H9 (cell line): ENCODE results near the gene RTF2. TPM values are rescaled to one million over a fixed set of nuclear protein-coding genes. Genes with fewer than 3 reads are reported as not detected.

Experiments used
- DNase-seq: peaks from one replicate; pipeline ENCODE4 v3.0.0-alpha.2; 2017
- H2AFZ ChIP-seq: one replicate; pipeline ENCODE4 v1.6.1; 2013; ENCODE audit warnings: mild to moderate bottlenecking, low read length, control low read depth, moderate library complexity
- H2AK5ac ChIP-seq: 2 replicates; pipeline ENCODE4 v1.6.1; 2013; ENCODE audit warnings: low read length, control low read depth, mixed read lengths; ENCODE audit not compliant: insufficient read length
- H2BK120ac ChIP-seq: one replicate; pipeline ENCODE4 v1.6.1; 2013; ENCODE audit warnings: low read depth, mild to moderate bottlenecking, low read length, control low read depth, inconsistent platforms; ENCODE audit not compliant: poor library complexity, severe bottlenecking
- H2BK12ac ChIP-seq: 2 replicates; pipeline ENCODE4 v1.6.1; 2013; ENCODE audit warnings: low read length, control low read depth, mixed read lengths, low read depth; ENCODE audit not compliant: insufficient read length
- H2BK15ac ChIP-seq: 2 replicates; pipeline ENCODE4 v1.6.1; 2013; ENCODE audit warnings: low read depth, low read length, control low read depth
- H2BK20ac ChIP-seq: one replicate; pipeline ENCODE4 v1.6.1; 2013; ENCODE audit warnings: low read depth, mild to moderate bottlenecking, low read length, control low read depth, inconsistent platforms; ENCODE audit not compliant: poor library complexity, severe bottlenecking
- H2BK5ac ChIP-seq: 2 replicates; pipeline ENCODE4 v1.6.1; 2013; ENCODE audit warnings: low read length, control low read depth, mixed read lengths; ENCODE audit not compliant: insufficient read length
- H3K14ac ChIP-seq: 2 replicates; pipeline ENCODE4 v1.6.1; 2013; ENCODE audit warnings: low read length, control low read depth; ENCODE audit not compliant: insufficient read depth
- H3K18ac ChIP-seq: 2 replicates; pipeline ENCODE4 v1.6.1; 2013; ENCODE audit warnings: low read depth, mild to moderate bottlenecking, mixed read lengths, low read length, control low read depth; ENCODE audit not compliant: insufficient read length
- H3K23ac ChIP-seq: 2 replicates; pipeline ENCODE4 v1.6.1; 2013; ENCODE audit warnings: low read length, control low read depth, mixed read lengths, low read depth; ENCODE audit not compliant: insufficient read length
- H3K23me2 ChIP-seq: 2 replicates; pipeline ENCODE4 v1.6.1; 2013; ENCODE audit warnings: low read depth, mild to moderate bottlenecking, mixed read lengths, low read length, control low read depth; ENCODE audit not compliant: insufficient read length, poor library complexity, severe bottlenecking
- H3K27ac ChIP-seq: 2 replicates; pipeline ENCODE4 v1.5.1; 2013; ENCODE audit warnings: low read length, control low read depth, mixed read lengths, low read depth; ENCODE audit not compliant: insufficient read length
- H3K27me3 ChIP-seq: 2 replicates; pipeline ENCODE4 v1.6.1; 2013; ENCODE audit warnings: low read length, control low read depth, inconsistent platforms; ENCODE audit not compliant: insufficient read depth
- H3K4ac ChIP-seq: 2 replicates; pipeline ENCODE4 v1.6.1; 2013; ENCODE audit warnings: low read depth, mild to moderate bottlenecking, control low read depth, inconsistent platforms, low read length, moderate library complexity
- H3K4me1 ChIP-seq: 2 replicates; pipeline ENCODE4 v1.6.1; 2013; ENCODE audit warnings: low read length, control low read depth, inconsistent platforms; ENCODE audit not compliant: insufficient read depth
- H3K4me2 ChIP-seq: 2 replicates; pipeline ENCODE4 v1.6.1; 2013; ENCODE audit warnings: low read length, control low read depth, mixed read lengths; ENCODE audit not compliant: insufficient read length, insufficient read depth
- H3K56ac ChIP-seq: 2 replicates; pipeline ENCODE4 v1.6.1; 2013; ENCODE audit warnings: low read depth, mild to moderate bottlenecking, mixed read lengths, low read length, control low read depth; ENCODE audit not compliant: insufficient read length
- H3K79me1 ChIP-seq: 2 replicates; pipeline ENCODE4 v1.6.1; 2013; ENCODE audit warnings: low read depth, mild to moderate bottlenecking, moderate library complexity, low read length, control low read depth, inconsistent platforms; ENCODE audit not compliant: insufficient read depth, poor library complexity, severe bottlenecking
- H3K79me2 ChIP-seq: 2 replicates; pipeline ENCODE4 v1.6.1; 2013; ENCODE audit warnings: low read length, control low read depth, inconsistent platforms; ENCODE audit not compliant: insufficient read depth
- H3K9ac ChIP-seq: 2 replicates; pipeline ENCODE4 v1.6.1; 2013; ENCODE audit warnings: low read length, control low read depth, mixed read lengths; ENCODE audit not compliant: insufficient read length; ENCODE audit errors: extremely low read depth
- H3K9me3 ChIP-seq: one replicate; pipeline ENCODE4 v1.6.1; 2013; ENCODE audit warnings: low read depth, low read length, inconsistent platforms; ENCODE audit not compliant: control insufficient read depth
- H3T11ph ChIP-seq: one replicate; pipeline ENCODE4 v1.6.1; 2013; ENCODE audit warnings: mild to moderate bottlenecking, low read length, control low read depth, inconsistent platforms
- H4K20me1 ChIP-seq: one replicate; pipeline ENCODE4 v1.6.1; 2013; ENCODE audit not compliant: control insufficient read depth, insufficient read length, insufficient read depth
- H4K5ac ChIP-seq: 2 replicates; pipeline ENCODE4 v1.6.1; 2013; ENCODE audit warnings: low read depth, mild to moderate bottlenecking, mixed read lengths, low read length, control low read depth; ENCODE audit not compliant: insufficient read length
- H4K8ac ChIP-seq: replicated peaks from 2 replicates; pipeline ENCODE4 v1.6.1; 2013; ENCODE audit warnings: low read length, control low read depth, mixed read lengths, low read depth; ENCODE audit not compliant: insufficient read length
- H4K91ac ChIP-seq: 2 replicates; pipeline ENCODE4 v1.6.1; 2013; ENCODE audit warnings: low read depth, mild to moderate bottlenecking, moderate library complexity, mixed read lengths, low read length, control low read depth; ENCODE audit not compliant: insufficient read length
- H3K27ac Mint-ChIP-seq, 3 experiments: 2 replicates in 2 of 3; 3 replicates in 1 of 3; pipeline ENCODE4 v1.8.0; 2020 to 2021; ENCODE audit warnings: mixed read lengths in 3 of 3, mild to moderate bottlenecking in 1 of 3, moderate library complexity in 1 of 3
- H3K27me3 Mint-ChIP-seq: 2 replicates; pipeline ENCODE4 v1.8.0; 2021; ENCODE audit warnings: low read depth, mild to moderate bottlenecking, moderate library complexity, mixed read lengths
- H3K36me3 Mint-ChIP-seq, 3 experiments: 2 replicates in 2 of 3; 3 replicates in 1 of 3; pipeline ENCODE4 v1.8.0; 2020 to 2021; ENCODE audit warnings: low read depth in 3 of 3, mixed read lengths in 3 of 3; ENCODE audit not compliant: insufficient read depth in 1 of 3
- H3K4me1 Mint-ChIP-seq, 2 experiments: 2 replicates each; pipeline ENCODE4 v1.8.0; 2020; ENCODE audit warnings: mixed read lengths in 2 of 2
- H3K4me3 Mint-ChIP-seq, 2 experiments: 2 replicates in 1 of 2; 3 replicates in 1 of 2; pipeline ENCODE4 v1.8.0; 2020 to 2021; ENCODE audit warnings: mild to moderate bottlenecking in 2 of 2, mixed read lengths in 2 of 2, moderate library complexity in 1 of 2
- H3K9me3 Mint-ChIP-seq, 2 experiments: 2 replicates in 1 of 2; 3 replicates in 1 of 2; pipeline ENCODE4 v1.8.0; 2020; ENCODE audit warnings: mild to moderate bottlenecking in 2 of 2, mixed read lengths in 2 of 2, moderate library complexity in 1 of 2
- CTCF ChIP-seq: fragments of 200-600 bp; sonication (generic); conservative IDR thresholded peaks from 3 replicates; pipeline ENCODE4 v1.8.0; 2021; ENCODE audit warnings: antibody characterized with exemption, mild to moderate bottlenecking
- WGBS: extraction: QIAGEN DNeasy Blood & Tissue Kit; methylation state at CpG from one replicate; pipeline ENCODE4 v1.1.7; 2013; ENCODE audit warnings: missing lambda C conversion rate, low lambda C conversion rate, mixed read lengths; ENCODE audit not compliant: insufficient read length; ENCODE audit errors: extremely low coverage; 5-methylcytosine and 5-hydroxymethylcytosine counted together
- total RNA-seq: library from RNA; stranded (reverse); gene quantifications from 2 replicates; pipeline ENCODE4 v1.2.1, GENCODE V29; 2021

The RTF2 gene
- total RNA-seq, 1 experiment from 2014 or later: 62.6 TPM

DNA sequence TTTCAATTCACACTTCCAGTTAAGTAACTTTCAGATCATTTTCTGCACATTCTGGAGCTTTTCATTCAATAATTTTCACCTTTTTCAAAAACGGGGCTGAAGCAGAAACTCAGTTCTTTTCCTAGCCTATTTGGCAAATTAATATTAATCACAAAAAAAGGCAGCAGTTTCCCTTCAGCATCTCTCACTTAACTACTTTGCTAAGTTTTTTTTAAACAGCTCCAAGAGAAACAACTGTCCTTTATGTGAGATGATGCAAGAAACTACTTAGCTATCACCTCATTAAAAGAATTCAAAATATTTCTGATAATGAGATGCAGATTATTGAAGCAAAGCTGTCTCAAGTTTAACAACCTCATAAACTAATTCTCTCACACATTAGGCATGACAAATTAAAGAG, 44.5 kb upstream of the RTF2 start:
- Histone ChIP-seq H4K5ac (no peak overlapping the region), H3K79me2 (no peaks in the 10 kb centered on the region), H3K9ac (no peak overlapping the region), H3T11ph (no peak overlapping the region), H2BK20ac (no peak overlapping the region), H3K9me3 (no peaks in the 10 kb centered on the region), H2AFZ (no peak overlapping the region), H3K14ac (no peak overlapping the region), H3K4ac (no peak overlapping the region), H4K20me1 (no peaks in the 10 kb centered on the region), H3K79me1 (no peaks in the 10 kb centered on the region), H3K4me2 (no peak overlapping the region), H4K91ac (no peak overlapping the region), H3K27me3 (peaks cover 2% of the 10 kb centered on the region; the same call in 1 of the 2 replicates), H3K23ac (no peak overlapping the region), H3K4me1 (no peaks in the 10 kb centered on the region; the same call in 1 of the 2 replicates), H4K8ac (no peak overlapping the region), H3K56ac (no peak overlapping the region), H2AK5ac (no peak overlapping the region), H3K18ac (no peak overlapping the region), H3K23me2 (no peaks in the 10 kb centered on the region), H2BK15ac (no peak overlapping the region), H3K27ac (no peak overlapping the region), H2BK12ac (no peak overlapping the region), H2BK5ac (no peak overlapping the region), H2BK120ac (no peak overlapping the region)
- Mint-ChIP-seq H3K36me3 (no peaks in the 10 kb centered on the region), H3K4me3 (no peak overlapping the region), H3K4me1 (peaks cover 9 to 10% of the 10 kb centered on the region in 2 experiments), H3K27me3 (peaks cover 79% of the 10 kb centered on the region), H3K27ac (no peak overlapping the region), H3K9me3 (no peaks in the 10 kb centered on the region)
- TF ChIP-seq CTCF: no peak
- DNase-seq: no peak
- no CpG with 5 or more reads among the region's 1 CpG for WGBS
